ENCODE data around the gene MOB2. TPM values are rescaled to one million over a fixed set of nuclear protein-coding genes. Genes with fewer than 3 reads are reported as not detected.

MOB2 gene
- total and polyA plus RNA-seq, 7 donors: 44.5 to 75.1 (median 58.1) TPM

- no peak for ATAC-seq
- no peak for DNase-seq
- TF ChIP-seq CTCF (IDR thresholded peaks at IDR 0.05): no peak
- H3K27me3 ChIP-seq (ENCODE audit: insufficient read depth in 3 of 3, low read length in 2 of 3): no peaks in the 10 kb centered on the region
- no peaks in the 10 kb centered on the region for H3K9me3 ChIP-seq
- H3K4me3 ChIP-seq: no peak overlapping the region
- peaks cover 0 to 47% of the 10 kb centered on the region in 2 donors for H3K36me3 ChIP-seq (ENCODE audit: insufficient read depth in 1 of 2, low read depth in 1 of 2)
- WGBS, 3 donors: 58 to 82% (median 81%) methylated on average over 17 to 18 of the region's 18 CpGs
- no peaks in the 10 kb centered on the region for H3K4me1 ChIP-seq
- intact Hi-C loops (cut with DNase I): no loop called here
- no peak overlapping the region for H3K27ac ChIP-seq
Measured at GRCh38 chr11:1468002-1468401, 18.6 kb downstream of the MOB2 start.

- peaks cover 0 to 40% of the 10 kb centered on the region in 2 donors for H3K36me3 ChIP-seq (ENCODE audit: insufficient read depth in 1 of 2, low read depth in 1 of 2)
- H3K27ac ChIP-seq: no peak overlapping the region
- H3K27me3 ChIP-seq (ENCODE audit: insufficient read depth in 3 of 3, low read length in 2 of 3): no peaks in the 10 kb centered on the region
- no peak for ATAC-seq
- TF ChIP-seq CTCF (IDR thresholded peaks at IDR 0.05): no peak
- no peaks in the 10 kb centered on the region for H3K9me3 ChIP-seq
- no peak for DNase-seq
- H3K4me3 ChIP-seq: no peak overlapping the region
- H3K4me1 ChIP-seq: no peaks in the 10 kb centered on the region
- WGBS, 3 donors: 81 to 90% (median 86%) methylated on average over 9 of the region's 9 CpGs
- intact Hi-C loops (cut with DNase I): no loop called here
Measured at GRCh38 chr11:1467270-1467669, 19.3 kb downstream of the MOB2 start.

- Histone ChIP-seq H3K27me3 (ENCODE audit: insufficient read depth in 3 of 3, low read length in 2 of 3) (no peaks in the 10 kb centered on the region), H3K4me3 (no peak overlapping the region), H3K36me3 (ENCODE audit: insufficient read depth in 1 of 2, low read depth in 1 of 2) (peaks cover 0 to 38% of the 10 kb centered on the region in 2 donors), H3K4me1 (no peaks in the 10 kb centered on the region), H3K9me3 (no peaks in the 10 kb centered on the region), H3K27ac (no peak overlapping the region)
- TF ChIP-seq CTCF (IDR thresholded peaks at IDR 0.05): no peak
- intact Hi-C loops (cut with DNase I): no loop called here
- DNase-seq (no peak), ATAC-seq (no peak)
- 85 to 86% (median 85%) methylated on average over 16 of the region's 16 CpGs for WGBS, 3 donors
Measured at GRCh38 chr11:1466784-1467183, 19.8 kb downstream of the MOB2 start.

DNA sequence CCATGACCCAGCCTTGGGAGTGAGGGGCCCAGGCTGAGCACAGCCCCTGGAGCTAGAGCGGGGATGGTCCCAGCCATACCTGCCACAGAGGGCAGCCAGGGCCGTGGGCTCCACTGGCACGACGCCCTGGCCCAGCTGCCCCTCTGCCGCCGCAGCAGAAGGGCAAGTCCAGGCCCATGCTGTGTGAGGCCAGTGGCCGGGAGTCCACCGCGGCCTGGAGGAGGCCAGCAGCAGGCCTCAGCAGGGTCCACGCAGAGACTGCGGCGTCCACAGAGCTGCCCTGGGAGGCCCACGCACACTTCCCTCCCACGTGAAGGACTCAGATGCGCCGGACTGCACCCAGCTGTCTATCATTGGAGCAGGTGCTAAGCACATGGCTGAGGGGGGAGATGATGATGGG lies 23.5 kb downstream of the MOB2 start:
- no peaks in the 10 kb centered on the region for H3K9me3 ChIP-seq
- no peak for ATAC-seq
- 85 to 93% (median 86%) methylated on average over 16 of the region's 16 CpGs for WGBS, 3 donors
- no peak overlapping the region for H3K27ac ChIP-seq
- no peaks in the 10 kb centered on the region for H3K27me3 ChIP-seq (ENCODE audit: insufficient read depth in 3 of 3, low read length in 2 of 3)
- no peak overlapping the region for H3K4me3 ChIP-seq
- H3K36me3 ChIP-seq (ENCODE audit: insufficient read depth in 1 of 2, low read depth in 1 of 2): peaks cover 0 to under 1% of the 10 kb centered on the region in 2 donors
- no peak for DNase-seq
- TF ChIP-seq CTCF (IDR thresholded peaks at IDR 0.05): no peak
- H3K4me1 ChIP-seq: no peaks in the 10 kb centered on the region
- intact Hi-C loops (cut with DNase I): no loop called here

DNA sequence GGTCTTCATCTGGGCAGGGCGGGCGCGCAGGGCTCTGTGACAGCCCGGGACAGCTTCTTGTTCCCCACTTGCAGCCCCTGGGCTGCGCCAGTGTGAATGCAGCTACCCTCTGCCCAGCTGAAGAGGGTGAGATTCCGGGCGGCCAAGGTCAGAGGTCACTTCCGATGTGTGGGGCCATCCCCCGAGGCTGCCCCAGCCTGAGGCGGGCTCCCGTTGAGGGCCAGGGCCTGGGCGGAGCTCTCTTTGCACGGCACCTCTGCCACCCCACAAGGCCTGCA lies 23.9 kb downstream of the MOB2 start:
- no peaks in the 10 kb centered on the region for H3K36me3 ChIP-seq (ENCODE audit: insufficient read depth in 1 of 2, low read depth in 1 of 2)
- no peak overlapping the region for H3K27ac ChIP-seq
- no peaks in the 10 kb centered on the region for H3K4me1 ChIP-seq
- 82 to 87% (median 83%) methylated on average over 10 to 13 of the region's 13 CpGs for WGBS, 3 donors
- ATAC-seq: no peak
- no peak for TF ChIP-seq CTCF (IDR thresholded peaks at IDR 0.05)
- H3K27me3 ChIP-seq (ENCODE audit: insufficient read depth in 3 of 3, low read length in 2 of 3): no peaks in the 10 kb centered on the region
- no peak for DNase-seq
- no peaks in the 10 kb centered on the region for H3K9me3 ChIP-seq
- no peak overlapping the region for H3K4me3 ChIP-seq
- intact Hi-C loops (cut with DNase I): no loop called here

Measured in psoas muscle (tissue), 8 donors.